ENCODE measurements around the gene NRCAM.
A peak's percentile ranks its signal among the peaks of the same experiment; 100 is the strongest.
"Not testable (repeated sequence)": the region's sequence is repeated elsewhere in the genome, so short reads cannot be mapped to it uniquely, and the experiment has no call there.

The NRCAM gene

DNA sequence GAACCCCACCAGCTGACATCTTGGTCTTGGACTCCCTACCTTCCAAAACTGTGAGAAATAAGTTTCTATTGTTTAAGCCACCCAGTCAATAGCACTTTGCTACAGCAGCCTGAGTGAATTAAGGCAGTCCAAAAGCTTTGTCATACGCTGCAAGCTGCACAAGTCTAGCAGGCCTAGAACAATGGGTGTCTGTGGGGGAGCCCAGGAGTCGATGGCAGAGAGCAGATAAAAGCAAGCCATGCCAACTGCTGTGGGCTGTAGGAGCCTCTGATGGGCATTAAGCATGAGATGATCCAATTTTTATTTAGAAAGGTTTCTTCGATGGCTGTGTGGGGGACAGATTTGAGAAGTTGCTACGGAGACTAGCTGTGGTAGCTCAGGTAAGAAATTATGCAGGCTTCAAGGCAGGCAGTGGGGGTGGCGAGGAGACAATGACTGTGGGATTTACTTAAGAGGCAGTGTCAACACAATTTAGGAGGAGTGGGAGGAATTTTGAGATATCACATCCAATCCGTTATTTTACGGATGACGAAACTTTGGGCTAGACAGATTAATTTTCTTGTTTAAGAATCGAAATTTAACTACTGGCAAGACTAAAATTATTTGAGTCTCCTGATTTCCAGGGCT is 110.4 kb downstream of the NRCAM start:
- no peak for ATAC-seq
- TF ChIP-seq ZFP30 (CRISPR knock-in tag; IDR thresholded peaks at IDR 0.05) (no peak), BACH2 (CRISPR knock-in tag; IDR thresholded peaks at IDR 0.05; ENCODE audit: borderline replicate concordance) (no peak), PPARA (CRISPR knock-in tag; IDR thresholded peaks at IDR 0.05; ENCODE audit: borderline replicate concordance) (no peak), ZFP3 (CRISPR knock-in tag; IDR thresholded peaks at IDR 0.05) (no peak), ISL1 (CRISPR knock-in tag; IDR thresholded peaks at IDR 0.05) (no peak)

DNA sequence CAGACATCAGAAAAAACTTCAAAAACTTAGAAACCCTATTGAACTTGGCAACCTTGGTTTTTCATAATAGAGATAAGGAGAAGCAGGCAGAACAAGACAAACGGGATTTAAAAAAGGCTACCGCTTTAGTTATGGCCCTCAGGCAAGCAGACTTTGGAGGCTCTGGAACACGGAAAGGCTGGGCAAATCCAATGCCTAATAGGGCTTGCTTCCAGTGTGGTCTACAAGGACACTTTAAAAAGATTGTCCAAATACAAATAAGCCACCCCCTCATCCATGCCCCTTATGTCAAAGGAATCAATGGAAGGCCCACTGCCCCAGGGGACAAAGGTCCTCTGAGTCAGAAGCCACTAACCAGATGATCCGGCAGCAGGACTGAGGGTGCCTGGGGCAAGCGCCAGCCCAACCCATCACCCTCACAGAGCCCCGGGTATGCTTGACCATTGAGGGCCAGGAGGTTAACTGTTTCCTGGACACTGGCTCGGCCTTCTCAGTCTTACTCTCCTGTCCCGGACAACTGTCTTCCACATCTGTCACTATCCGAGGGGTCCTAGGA is 115.3 kb downstream of the NRCAM start:
- no peak for ATAC-seq
- TF ChIP-seq BACH2 (CRISPR knock-in tag; IDR thresholded peaks at IDR 0.05; ENCODE audit: borderline replicate concordance) (no peak), ZNF8 (CRISPR knock-in tag; IDR thresholded peaks at IDR 0.05) (no peak), PPARA (CRISPR knock-in tag; IDR thresholded peaks at IDR 0.05; ENCODE audit: borderline replicate concordance) (no peak)

DNA sequence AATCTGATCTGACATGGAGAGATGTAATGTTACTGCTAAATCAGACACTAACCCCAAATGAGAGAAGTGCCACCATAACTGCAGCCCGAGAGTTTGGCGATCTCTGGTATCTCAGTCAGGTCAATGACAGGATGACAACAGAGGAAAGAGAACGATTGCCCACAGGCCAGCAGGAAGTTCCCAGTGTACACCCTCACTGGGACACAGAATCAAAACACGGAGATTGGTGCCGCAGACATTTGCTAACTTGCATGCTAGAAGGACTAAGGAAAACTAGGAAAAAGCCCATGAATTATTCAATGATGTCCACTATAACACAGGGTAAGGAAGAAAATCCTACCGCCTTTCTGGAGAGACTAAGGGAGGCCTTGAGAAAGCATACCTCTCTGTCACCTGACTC is 115.8 kb downstream of the NRCAM start:
- not testable (repeated sequence) for ATAC-seq

DNA sequence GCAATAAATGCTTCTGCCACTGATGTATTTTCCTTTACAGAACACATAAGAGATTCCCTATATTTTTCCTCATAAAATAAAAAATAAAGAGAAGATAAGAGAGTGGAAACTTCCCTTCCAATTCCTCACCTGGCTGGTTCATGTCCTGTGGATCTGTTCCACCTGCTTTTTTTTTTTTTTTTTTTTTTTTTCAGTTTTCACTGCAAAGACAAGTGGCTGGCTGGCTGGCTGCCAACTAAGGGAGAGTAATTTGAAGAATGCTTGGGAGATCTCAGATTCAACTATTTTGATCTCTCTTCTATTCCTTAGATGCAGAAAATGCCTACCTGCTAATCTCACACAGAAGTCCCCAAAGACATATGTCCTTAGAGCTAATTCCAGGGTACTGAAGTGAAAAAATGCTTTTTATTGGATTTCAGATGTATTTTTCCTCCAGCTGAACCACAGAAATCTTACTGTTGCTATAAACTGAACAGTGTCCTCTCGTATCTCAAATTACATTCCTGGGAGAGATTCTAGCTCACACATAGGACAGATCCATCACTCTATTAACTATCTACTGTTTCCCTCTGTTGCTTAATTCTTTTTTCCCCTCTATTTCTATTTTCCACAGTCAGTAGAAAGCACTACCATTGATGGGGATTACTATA is 120.8 kb downstream of the NRCAM start:
- TF ChIP-seq PPARA (CRISPR knock-in tag; IDR thresholded peaks at IDR 0.05; ENCODE audit: borderline replicate concordance) (no peak), ESRRG (CRISPR knock-in tag; IDR thresholded peaks at IDR 0.05) (0 out of 2 replicates have a peak, but pooled peaks have one; percentile 62), ISL1 (CRISPR knock-in tag; IDR thresholded peaks at IDR 0.05) (peak; percentile 51; the same call in 1 of the 2 replicates), CSDC2 (CRISPR knock-in tag; IDR thresholded peaks at IDR 0.05) (0 out of 2 replicates have a peak, but pooled peaks have one; percentile 43), ZNF70 (CRISPR knock-in tag; IDR thresholded peaks at IDR 0.05) (0 out of 2 replicates have a peak, but pooled peaks have one; percentile 16), OSR1 (CRISPR knock-in tag; IDR thresholded peaks at IDR 0.05) (no peak)
- TF ChIP-seq, protein P1, sequence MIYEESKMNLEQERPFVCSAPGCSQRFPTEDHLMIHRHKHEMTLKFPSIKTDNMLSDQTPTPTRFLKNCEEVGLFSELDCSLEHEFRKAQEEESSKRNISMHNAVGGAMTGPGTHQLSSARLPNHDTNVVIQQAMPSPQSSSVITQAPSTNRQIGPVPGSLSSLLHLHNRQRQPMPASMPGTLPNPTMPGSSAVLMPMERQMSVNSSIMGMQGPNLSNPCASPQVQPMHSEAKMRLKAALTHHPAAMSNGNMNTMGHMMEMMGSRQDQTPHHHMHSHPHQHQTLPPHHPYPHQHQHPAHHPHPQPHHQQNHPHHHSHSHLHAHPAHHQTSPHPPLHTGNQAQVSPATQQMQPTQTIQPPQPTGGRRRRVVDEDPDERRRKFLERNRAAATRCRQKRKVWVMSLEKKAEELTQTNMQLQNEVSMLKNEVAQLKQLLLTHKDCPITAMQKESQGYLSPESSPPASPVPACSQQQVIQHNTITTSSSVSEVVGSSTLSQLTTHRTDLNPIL (CRISPR knock-in tag; IDR thresholded peaks at IDR 0.05; ENCODE audit: low read depth) = 0 out of 2 replicates have a peak, but pooled peaks have one; percentile 34
- peak; percentile 60; the same call in 2 of the 3 replicates for ATAC-seq

DNA sequence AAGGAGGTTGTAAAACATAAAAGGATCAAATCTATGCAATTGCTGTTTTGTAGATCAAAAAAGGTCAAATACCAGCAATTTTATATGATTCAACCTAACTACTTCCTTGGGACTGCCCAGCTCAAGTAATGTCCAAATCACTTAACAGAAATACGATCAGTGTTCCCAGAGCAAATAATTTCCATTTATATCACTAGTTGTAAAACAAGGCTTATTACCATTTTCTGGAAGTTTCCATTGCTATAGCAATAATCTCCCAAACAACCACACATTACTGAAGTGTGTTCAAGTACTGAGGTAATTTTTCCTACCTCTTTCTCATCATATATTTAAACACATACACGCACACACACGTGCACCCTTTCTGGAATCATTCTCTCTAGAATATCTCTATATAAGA is 123.3 kb downstream of the NRCAM start:
- no peak for TF ChIP-seq ARNTL (CRISPR knock-in tag; IDR thresholded peaks at IDR 0.05; ENCODE audit: borderline replicate concordance, low read depth)
- no peak for TF ChIP-seq OSR1 (CRISPR knock-in tag; IDR thresholded peaks at IDR 0.05)
- 0 out of 2 replicates have a peak, but pooled peaks have one; percentile 50 for TF ChIP-seq ESRRG (CRISPR knock-in tag; IDR thresholded peaks at IDR 0.05)
- no peak for TF ChIP-seq ZNF8 (CRISPR knock-in tag; IDR thresholded peaks at IDR 0.05)
- no peak for TF ChIP-seq ZNF70 (CRISPR knock-in tag; IDR thresholded peaks at IDR 0.05)
- ATAC-seq = no peak

DNA sequence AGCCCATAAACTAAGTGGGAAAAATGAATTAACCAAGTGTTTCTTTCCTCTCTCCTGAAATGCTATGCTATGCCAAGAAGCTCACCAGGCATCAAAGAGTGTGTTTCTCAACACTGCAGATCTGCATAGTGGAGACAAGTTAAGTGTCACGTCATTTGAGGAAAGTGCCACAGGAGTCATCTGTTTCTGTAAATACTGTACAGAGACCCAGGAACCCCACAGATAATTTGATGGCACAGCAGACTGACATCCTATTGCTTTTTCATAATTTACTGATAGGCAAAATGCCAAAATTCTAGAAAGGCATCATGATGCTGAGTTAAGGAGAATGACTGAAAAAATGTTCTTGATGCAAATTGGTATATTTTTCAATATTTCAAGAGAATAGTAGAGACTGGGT is 124.3 kb downstream of the NRCAM start:
- TF ChIP-seq, protein P2, sequence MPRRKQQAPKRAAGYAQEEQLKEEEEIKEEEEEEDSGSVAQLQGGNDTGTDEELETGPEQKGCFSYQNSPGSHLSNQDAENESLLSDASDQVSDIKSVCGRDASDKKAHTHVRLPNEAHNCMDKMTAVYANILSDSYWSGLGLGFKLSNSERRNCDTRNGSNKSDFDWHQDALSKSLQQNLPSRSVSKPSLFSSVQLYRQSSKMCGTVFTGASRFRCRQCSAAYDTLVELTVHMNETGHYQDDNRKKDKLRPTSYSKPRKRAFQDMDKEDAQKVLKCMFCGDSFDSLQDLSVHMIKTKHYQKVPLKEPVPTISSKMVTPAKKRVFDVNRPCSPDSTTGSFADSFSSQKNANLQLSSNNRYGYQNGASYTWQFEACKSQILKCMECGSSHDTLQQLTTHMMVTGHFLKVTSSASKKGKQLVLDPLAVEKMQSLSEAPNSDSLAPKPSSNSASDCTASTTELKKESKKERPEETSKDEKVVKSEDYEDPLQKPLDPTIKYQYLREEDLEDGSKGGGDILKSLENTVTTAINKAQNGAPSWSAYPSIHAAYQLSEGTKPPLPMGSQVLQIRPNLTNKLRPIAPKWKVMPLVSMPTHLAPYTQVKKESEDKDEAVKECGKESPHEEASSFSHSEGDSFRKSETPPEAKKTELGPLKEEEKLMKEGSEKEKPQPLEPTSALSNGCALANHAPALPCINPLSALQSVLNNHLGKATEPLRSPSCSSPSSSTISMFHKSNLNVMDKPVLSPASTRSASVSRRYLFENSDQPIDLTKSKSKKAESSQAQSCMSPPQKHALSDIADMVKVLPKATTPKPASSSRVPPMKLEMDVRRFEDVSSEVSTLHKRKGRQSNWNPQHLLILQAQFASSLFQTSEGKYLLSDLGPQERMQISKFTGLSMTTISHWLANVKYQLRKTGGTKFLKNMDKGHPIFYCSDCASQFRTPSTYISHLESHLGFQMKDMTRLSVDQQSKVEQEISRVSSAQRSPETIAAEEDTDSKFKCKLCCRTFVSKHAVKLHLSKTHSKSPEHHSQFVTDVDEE (CRISPR knock-in tag; IDR thresholded peaks at IDR 0.05) = peak; percentile 54; the same call in 1 of the 2 replicates
- TF ChIP-seq TCF4 (CRISPR knock-in tag; IDR thresholded peaks at IDR 0.05; ENCODE audit: borderline replicate concordance) = peak; percentile 74
- TF ChIP-seq ISL1 (CRISPR knock-in tag; IDR thresholded peaks at IDR 0.05) = peak; percentile 59
- TF ChIP-seq ZC3H10 (CRISPR knock-in tag; IDR thresholded peaks at IDR 0.05) = no peak
- 0 out of 2 replicates have a peak, but pooled peaks have one; percentile 27 for TF ChIP-seq GLIS3 (CRISPR knock-in tag; IDR thresholded peaks at IDR 0.05)
- ATAC-seq = no peak; the same call in 2 of the 3 replicates

DNA sequence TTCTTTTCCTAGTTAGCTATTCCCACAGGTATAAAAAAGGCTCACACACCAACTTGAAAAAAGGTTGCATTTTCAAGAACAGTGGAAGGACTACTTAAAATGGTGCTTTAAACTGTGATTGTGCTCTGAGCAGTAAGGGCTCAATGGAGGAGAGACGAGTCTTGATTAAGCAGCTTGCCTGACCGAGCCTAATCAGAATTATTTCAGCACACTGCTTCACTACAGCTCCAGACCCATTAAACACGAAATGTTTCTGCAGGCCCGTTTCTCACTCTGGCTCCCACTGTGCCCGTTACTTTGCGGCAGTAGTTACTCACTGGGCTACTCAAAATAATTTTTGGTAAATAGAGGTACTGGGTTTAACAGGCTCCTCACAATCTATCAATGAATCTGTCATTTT is 126.0 kb downstream of the NRCAM start:
- no peak for TF ChIP-seq RARB (CRISPR knock-in tag; IDR thresholded peaks at IDR 0.05)
- ATAC-seq = no peak
